Activated T-cell treated with anti-CD3 and anti-CD28 coated beads for 4 hours (primary cell): Measurements from ENCODE around the gene B3GNT5.
"Not testable (repeated sequence)": the region's sequence is repeated elsewhere in the genome, so short reads cannot be mapped to it uniquely, and the experiment has no call there.

Experiments used
- DNase-seq: peaks from one replicate; pipeline ENCODE4 v3.0.0-alpha.2; 2020

B3GNT5 gene, protein sequence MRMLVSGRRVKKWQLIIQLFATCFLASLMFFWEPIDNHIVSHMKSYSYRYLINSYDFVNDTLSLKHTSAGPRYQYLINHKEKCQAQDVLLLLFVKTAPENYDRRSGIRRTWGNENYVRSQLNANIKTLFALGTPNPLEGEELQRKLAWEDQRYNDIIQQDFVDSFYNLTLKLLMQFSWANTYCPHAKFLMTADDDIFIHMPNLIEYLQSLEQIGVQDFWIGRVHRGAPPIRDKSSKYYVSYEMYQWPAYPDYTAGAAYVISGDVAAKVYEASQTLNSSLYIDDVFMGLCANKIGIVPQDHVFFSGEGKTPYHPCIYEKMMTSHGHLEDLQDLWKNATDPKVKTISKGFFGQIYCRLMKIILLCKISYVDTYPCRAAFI

DNA sequence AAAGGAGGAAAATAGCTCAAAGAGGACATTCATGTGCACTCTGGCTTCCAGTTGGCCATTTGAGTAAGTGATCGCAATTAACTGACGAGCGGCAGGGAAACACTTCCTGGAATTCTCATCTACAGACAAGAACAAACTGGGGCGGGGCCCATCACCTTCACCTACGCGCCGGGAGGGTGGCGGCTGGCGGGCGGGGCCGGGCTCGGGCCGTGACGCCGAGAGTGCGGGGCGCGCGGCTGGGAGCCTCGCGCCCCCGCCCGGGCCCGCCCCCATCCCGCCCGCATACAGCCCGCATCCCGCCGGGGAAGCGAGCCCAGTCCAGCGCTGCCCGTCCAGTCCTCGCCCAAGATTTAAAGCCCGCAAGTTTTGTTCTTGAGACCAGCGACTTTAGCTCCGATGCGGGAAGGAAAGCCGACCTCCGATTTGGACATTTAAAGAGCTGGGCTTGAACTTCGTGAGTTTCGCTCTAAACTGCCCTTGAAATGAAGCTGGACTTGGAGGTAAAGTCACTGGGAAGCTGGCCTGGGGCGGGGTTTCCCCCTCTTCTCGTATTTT is at the start of gene B3GNT5:
B3GNT5 (plus strand) TSS at position 281 of the 555 bp plus-strand sequence. CDS start 16,546 bp downstream, outside the sequence.
- DNase-seq, result peak; percentile 41

- DNase-seq, result no peak
Observed at GRCh38 chr3:183203670-183204069, 49.4 kb upstream of the B3GNT5 start.

- no peak for DNase-seq
Observed at GRCh38 chr3:183208260-183208659, 44.8 kb upstream of the B3GNT5 start.

- no peak for DNase-seq
Observed at GRCh38 chr3:183208800-183209199, 44.3 kb upstream of the B3GNT5 start.

- DNase-seq, result no peak
Observed at GRCh38 chr3:183210341-183210740, 42.7 kb upstream of the B3GNT5 start.

DNA sequence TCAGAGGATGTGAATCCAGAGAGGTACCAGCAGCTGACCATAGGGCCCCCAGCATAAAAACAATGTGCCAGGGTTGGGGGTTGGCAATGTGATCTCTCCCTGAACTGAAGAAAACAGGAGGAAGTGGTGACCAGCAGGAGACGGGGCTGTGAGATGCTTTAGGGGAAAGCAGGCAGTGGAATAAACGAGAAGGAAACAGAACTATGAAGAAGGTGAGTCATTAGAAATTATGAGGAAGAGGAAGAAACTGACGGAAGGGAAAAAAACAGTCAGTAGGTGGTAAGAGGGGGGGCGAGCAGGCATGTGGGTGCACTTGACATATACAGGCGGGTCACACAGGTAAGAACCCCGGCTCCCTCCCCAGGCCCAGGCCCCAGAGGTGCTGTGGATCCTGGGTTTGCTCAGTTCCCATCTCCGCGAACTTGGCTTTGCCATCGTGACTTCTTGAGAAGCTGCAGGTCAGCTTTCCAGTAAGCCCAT is 42.2 kb upstream of the B3GNT5 start:
- DNase-seq, result peak; percentile 30

DNA sequence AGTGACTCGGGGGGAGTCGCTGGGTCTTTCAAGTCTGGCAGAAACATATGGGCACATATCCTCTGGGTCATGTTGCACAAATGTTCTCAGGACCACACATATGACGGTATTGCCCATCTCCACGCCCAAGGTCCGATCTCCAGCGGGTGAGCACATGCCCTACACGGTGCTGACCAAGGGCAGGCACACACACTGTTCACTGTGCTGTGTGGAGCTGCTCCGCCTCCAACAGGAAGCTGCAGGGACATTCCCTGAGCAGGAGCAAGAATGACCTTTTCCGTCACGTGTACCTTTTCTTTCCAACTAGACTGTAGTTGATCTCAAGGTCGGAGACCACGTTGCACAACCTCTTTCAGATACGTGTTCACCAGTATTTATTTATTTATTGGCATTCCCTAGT is 41.7 kb upstream of the B3GNT5 start:
- DNase-seq, result no peak

DNA sequence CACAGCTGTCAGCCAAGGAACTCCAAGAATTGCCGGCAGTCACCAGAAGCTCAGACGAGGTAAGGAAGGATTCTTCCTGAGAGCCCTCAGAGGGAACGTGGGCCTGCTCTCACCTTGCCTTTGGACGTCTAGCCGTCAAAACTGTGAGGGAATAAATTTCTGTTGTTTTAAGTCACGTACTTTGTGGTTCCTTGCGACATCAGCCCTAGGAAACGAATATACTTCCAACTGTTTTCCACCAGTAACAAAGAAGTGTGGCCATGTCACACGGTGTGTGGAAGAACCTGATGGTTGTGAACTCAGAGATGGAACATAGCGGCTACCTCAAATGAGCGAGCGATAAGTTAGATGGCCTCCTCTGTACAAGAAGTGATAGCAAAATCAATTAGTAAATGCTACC is 41.0 kb upstream of the B3GNT5 start:
- DNase-seq, result no peak

GRCh38 chr3:183212565-183212964 is 40.5 kb upstream of the B3GNT5 start:
- DNase-seq, result no peak

DNA sequence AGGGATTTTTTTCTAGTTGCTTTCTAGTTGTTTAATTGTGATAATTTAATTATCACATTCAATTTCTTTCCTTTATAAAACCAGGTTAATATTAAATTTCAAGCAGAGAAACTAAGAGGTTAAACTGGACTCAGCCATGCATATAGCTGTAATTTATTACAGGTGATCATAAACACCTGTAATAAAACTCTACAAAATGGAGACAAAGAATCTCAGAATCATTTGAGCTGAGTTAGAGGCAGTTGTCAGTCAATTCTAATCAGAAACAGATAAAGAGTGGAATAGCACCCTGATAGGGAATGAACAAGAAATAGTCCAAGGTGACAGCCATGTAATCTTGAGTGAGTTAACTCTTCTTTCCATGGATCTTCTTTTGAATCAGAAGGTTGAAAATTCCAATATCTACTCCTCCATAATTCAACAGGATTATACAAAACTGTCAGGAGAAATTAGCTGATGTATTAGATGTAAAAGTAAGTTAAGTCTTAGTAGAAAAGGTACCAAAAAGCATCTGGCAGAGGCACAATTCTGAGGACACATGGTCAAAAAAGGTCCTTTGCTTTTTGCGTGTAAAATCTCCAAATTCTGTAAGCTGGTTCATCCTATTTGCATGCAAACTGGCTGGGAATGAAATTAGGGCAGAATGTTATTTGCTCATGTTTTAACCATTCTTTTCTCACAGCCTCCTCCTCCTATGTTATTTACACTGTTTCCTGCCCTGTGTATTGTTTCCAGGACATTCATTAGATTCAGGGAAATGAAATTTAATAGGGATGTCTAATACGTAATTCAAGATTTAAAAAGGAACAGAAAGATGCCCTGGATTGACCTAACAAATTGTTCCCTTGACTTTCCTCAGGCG is 39.4 kb upstream of the B3GNT5 start:
- no peak for DNase-seq

DNA sequence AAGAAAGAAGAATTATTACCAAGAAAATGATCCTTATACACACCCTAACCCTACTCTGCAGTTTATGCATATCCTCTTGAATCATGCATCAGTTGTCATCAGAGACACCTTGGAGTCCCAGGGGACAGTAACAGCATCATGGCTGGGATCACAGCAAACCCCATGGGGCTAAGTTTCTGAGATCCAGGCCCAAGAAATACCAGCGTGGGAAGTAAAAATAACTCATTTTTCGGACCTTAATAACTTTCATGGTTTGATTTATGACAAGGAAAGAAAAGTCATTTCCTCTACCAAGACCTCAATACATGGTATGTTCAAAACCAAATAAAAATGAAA is 38.8 kb upstream of the B3GNT5 start:
- no peak for DNase-seq

DNA sequence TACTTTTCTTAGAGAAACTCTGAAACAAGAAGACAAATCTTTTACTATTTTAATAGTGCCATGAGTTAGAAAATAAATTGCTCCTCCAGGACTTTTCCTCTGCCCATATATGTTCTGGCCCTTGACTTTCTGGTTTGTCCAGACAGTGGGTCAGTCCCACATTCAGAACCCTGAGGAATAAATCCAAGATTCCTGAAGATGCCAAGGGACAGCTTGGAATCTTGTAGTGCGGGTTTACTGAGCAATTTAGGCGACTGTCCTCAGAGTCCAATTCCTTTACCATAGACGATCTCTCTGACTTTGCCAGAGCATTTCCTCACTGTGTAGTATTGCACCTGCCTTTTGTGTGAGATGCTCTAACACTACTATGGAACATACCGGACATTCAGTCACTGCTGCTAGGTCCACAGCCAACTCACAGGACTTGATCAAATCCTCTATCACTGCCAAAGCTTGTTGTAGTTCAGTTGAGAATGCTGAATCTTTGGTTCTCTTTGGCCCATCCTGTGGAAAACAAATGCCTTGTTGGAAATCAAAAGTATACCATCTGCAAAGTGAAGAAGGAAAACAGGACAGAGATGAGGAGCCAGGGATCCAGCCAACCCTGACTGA is 37.4 kb upstream of the B3GNT5 start:
- no peak for DNase-seq

DNA sequence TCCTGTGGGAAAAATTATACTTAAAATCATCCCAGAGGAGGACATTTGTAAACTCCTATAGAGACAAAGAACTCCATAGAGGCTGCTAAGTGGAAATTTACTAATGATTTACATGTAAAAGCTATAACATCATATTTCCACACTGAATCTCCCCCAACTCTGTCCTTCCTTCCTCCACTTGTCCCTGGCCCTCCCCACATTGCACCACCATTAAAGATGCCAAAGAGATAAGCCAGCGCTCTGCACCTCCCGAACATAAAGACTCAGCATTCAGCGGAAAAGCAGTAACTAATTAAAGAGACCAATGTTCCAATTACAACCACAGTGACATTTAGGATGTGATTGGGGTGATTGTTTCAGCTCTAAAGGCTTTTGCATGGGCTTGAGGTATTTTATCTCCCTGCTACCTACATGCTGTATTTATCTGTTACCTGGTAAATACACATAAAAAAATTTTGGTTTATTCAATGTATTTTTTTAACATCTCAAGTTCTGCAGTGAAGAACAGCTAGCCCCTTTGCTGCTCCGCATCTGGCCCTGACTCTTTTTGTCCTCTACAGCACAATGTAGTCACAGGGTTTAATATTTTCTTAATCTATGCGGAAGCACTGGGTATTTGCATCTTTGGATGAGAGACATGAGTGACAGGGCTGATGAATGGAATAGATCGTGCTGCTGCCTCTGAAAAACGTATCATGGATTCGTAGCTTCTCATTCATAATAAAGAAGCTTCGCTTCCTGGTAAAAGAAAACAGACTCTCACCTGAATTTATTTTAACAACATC is 35.3 kb upstream of the B3GNT5 start:
- no peak for DNase-seq

DNA sequence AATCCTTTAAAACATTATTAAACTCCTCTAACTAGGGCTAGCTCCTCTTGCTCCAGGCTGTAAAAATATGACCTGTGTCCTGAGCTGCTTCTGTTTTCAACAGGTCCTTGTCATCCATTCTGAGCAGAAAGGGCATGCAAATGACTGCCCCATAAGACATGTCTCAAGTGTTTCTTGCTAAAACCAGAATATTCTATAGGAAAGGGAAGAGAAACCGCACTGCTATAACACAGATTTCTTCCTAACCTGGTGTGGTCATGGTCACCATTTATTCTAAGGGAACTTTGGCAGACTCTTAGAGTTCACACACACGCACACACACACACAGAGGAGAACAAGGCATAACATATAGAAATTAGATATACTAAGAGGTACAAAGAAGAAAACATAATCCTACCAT is 34.2 kb upstream of the B3GNT5 start:
- DNase-seq, result no peak

DNA sequence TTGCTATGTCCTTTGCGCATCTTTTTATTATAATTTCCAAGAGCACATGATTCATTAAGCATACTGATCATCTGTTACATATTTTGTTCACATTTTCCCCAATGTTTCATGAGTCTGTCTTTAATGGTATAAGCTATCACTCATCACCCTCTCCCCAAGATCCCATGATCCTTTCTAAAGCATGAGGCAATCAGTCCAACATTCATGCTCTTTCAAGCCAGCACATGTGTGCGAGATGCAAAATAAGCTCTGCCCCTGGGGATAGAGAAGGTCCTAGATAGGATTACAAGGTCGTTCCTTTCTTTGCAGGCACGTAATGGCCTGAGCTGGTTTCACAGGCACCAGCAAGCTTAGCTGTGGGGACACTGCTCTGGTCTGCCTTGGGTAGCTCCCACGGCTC is 32.2 kb upstream of the B3GNT5 start:
- no peak for DNase-seq

- DNase-seq, result no peak
Observed at GRCh38 chr3:183222631-183223235, 30.3 kb upstream of the B3GNT5 start.

DNA sequence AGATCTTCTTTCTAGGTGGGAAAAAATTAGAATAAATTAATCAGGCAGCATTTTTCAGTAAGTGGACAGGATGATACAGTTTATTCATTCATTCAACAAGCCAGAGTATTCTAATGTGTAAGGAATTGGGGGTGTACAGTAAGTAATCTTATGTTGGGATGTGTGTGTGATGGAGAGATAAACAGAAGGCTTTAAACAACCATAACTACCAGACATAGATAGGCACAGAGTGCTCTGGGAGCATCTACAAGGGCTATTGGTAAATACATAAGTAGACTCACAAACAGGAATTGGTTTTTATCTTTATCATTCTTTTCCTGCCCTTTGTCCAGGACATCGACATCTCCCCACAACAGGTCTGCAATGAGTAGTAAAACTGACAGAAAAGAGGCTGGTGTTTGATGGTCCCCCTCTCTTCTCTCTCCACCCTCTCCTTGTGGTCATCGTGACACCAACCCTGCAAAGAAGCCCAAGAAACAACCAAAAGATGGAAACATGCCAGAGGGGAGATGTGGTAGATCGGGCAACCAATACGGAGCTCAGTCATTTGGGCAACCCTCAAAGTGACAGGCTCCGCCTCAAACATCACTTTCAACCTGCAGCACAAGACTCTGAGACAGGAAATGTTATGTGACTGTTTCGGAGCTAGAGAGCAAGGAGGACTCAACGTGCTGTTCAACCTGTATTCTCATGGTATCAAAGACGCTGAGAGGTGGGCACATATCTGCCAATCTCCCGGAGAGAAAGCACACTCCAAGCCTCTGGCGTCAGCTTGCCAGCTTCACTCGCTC is 28.7 kb upstream of the B3GNT5 start:
- peak; percentile 13 for DNase-seq

- no peak for DNase-seq
Observed at GRCh38 chr3:183226333-183226890, 26.6 kb upstream of the B3GNT5 start.

DNA sequence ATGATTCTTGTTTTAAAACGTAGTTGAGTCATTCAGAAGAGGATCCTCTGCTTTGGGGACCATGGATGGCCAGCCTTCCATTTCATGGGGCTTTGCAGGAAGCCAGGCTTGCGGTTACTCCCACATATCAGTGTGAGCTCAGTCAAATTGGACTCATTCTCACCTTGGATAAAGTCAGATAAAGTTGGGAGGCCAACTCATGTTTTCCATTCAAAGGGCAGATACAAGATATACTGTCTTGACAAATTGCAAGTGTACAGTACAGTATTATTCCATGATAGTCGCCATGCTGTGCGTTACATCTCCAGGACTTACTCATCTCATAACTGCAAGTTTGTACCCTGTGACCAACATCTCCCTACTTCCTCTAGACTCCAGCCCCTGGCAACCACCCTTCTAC is 25.5 kb upstream of the B3GNT5 start:
- DNase-seq, result no peak

- no peak for DNase-seq
Observed at GRCh38 chr3:183229178-183229577, 23.9 kb upstream of the B3GNT5 start.

- not testable (repeated sequence) for DNase-seq
Observed at GRCh38 chr3:183230251-183230650, 22.8 kb upstream of the B3GNT5 start.
